ENCODE data around the gene JAKMIP1. TPM values are rescaled to one million over a fixed set of nuclear protein-coding genes. Genes with fewer than 3 reads are reported as not detected.
A peak's percentile ranks its signal among the peaks of the same experiment; 100 is the strongest.

The JAKMIP1 gene
- total RNA-seq, 1 experiment from 2014 or later: not detected

GRCh38 chr4:6109842-6110560, 90.3 kb downstream of the JAKMIP1 start:
- Histone ChIP-seq H2AFZ (no peak overlapping the region), H3K9me2 (ENCODE audit: insufficient read depth) (no peaks in the 10 kb centered on the region), H3K4me2 (no peak overlapping the region), H3K79me2 (ENCODE audit: low read depth) (no peaks in the 10 kb centered on the region), H4K20me1 (ENCODE audit: insufficient read depth) (no peaks in the 10 kb centered on the region), H3K4me3 (no peak overlapping the region), H3K36me3 (ENCODE audit: low read depth) (no peaks in the 10 kb centered on the region), H3K27ac (no peak overlapping the region), H3K4me1 (replicated peaks; ENCODE audit: insufficient read depth) (no peaks in the 10 kb centered on the region), H3K9me3 (ENCODE audit: insufficient read depth, low read depth) (no peaks in the 10 kb centered on the region), H3F3A (ENCODE audit: insufficient read depth, low read depth) (no peaks in the 10 kb centered on the region), H3K27me3 (ENCODE audit: insufficient read depth, low read depth) (peaks cover 31% of the 10 kb centered on the region)
- intact Hi-C loops (cut with micrococcal nuclease; ENCODE audit: unreplicated experiment): no loop called here
- POLR2A ChIA-PET (ENCODE audit: unreplicated experiment): no interaction called here
- TF ChIP-seq CTCF (conservative IDR thresholded peaks at IDR 0.05): peak; percentile 44
- TF ChIP-seq EZH2 (IDR thresholded peaks at IDR 0.05; ENCODE audit: low read depth): no peak
- CTCF ChIA-PET: no interaction called here
- DNase-seq: peak; percentile 36 to 37
- BruUV-seq (replicated peaks): no TSS peak

- H3K79me2 ChIP-seq (ENCODE audit: low read depth): no peaks in the 10 kb centered on the region
- H2AFZ ChIP-seq: no peak overlapping the region
- TF ChIP-seq CTCF (conservative IDR thresholded peaks at IDR 0.05) (no peak), EZH2 (IDR thresholded peaks at IDR 0.05; ENCODE audit: low read depth) (no peak)
- no TSS peak for BruUV-seq (replicated peaks)
- H3K4me3 ChIP-seq: no peak overlapping the region
- CTCF ChIA-PET: no interaction called here
- no peaks in the 10 kb centered on the region for H3K36me3 ChIP-seq (ENCODE audit: low read depth)
- H3K9me3 ChIP-seq (ENCODE audit: insufficient read depth, low read depth): no peaks in the 10 kb centered on the region
- peaks cover 32% of the 10 kb centered on the region for H3K27me3 ChIP-seq (ENCODE audit: insufficient read depth, low read depth)
- H3K9me2 ChIP-seq (ENCODE audit: insufficient read depth): no peaks in the 10 kb centered on the region
- DNase-seq: no peak
- no peak overlapping the region for H3K27ac ChIP-seq
- no peaks in the 10 kb centered on the region for H3K4me1 ChIP-seq (replicated peaks; ENCODE audit: insufficient read depth)
- no peaks in the 10 kb centered on the region for H3F3A ChIP-seq (ENCODE audit: insufficient read depth, low read depth)
- POLR2A ChIA-PET (ENCODE audit: unreplicated experiment): no interaction called here
- intact Hi-C loops (cut with micrococcal nuclease; ENCODE audit: unreplicated experiment): no loop called here
- no peak overlapping the region for H3K4me2 ChIP-seq
- H4K20me1 ChIP-seq (ENCODE audit: insufficient read depth): no peaks in the 10 kb centered on the region
Measured at GRCh38 chr4:6107886-6108285, 92.5 kb downstream of the JAKMIP1 start.

- Histone ChIP-seq H3K4me2 (no peak overlapping the region), H3K79me2 (ENCODE audit: low read depth) (no peaks in the 10 kb centered on the region), H4K20me1 (ENCODE audit: insufficient read depth) (no peaks in the 10 kb centered on the region), H3K27ac (no peak overlapping the region), H3K4me1 (replicated peaks; ENCODE audit: insufficient read depth) (no peaks in the 10 kb centered on the region), H3F3A (ENCODE audit: insufficient read depth, low read depth) (no peaks in the 10 kb centered on the region), H2AFZ (no peak overlapping the region), H3K9me2 (ENCODE audit: insufficient read depth) (no peaks in the 10 kb centered on the region), H3K9me3 (ENCODE audit: insufficient read depth, low read depth) (no peaks in the 10 kb centered on the region), H3K27me3 (ENCODE audit: insufficient read depth, low read depth) (peaks cover 31% of the 10 kb centered on the region), H3K36me3 (ENCODE audit: low read depth) (no peaks in the 10 kb centered on the region), H3K4me3 (no peak overlapping the region)
- TF ChIP-seq EZH2 (IDR thresholded peaks at IDR 0.05; ENCODE audit: low read depth): no peak
- intact Hi-C loops (cut with micrococcal nuclease; ENCODE audit: unreplicated experiment): no loop called here
- no peak for DNase-seq
- ChIA-PET POLR2A (ENCODE audit: unreplicated experiment) (no interaction called here), CTCF (no interaction called here)
- BruUV-seq (replicated peaks): no TSS peak
Measured at GRCh38 chr4:6107114-6107791, 93.1 kb downstream of the JAKMIP1 start.

All from PC-9 (cell line).